NCI-H460 (cell line): ENCODE data around the gene PATL2. TPM values are rescaled to one million over a fixed set of nuclear protein-coding genes. Genes with fewer than 3 reads are reported as not detected.
"Not testable (repeated sequence)": the region's sequence is repeated elsewhere in the genome, so short reads cannot be mapped to it uniquely, and the experiment has no call there.

Experiments used
- DNase-seq: peaks from one replicate; pipeline ENCODE4 v3.0.0-alpha.2; 2016; ENCODE audit warnings: low read depth; ENCODE audit errors: extremely low read depth
- polyA plus RNA-seq: library from polyadenylated mRNA; depleted of rRNA; stranded (reverse); fragments of >200 nt; gene quantifications from 2 replicates; pipeline ENCODE4 v1.2.3, GENCODE V29; 2014; cell fraction: nucleus; rRNA removed
- total RNA-seq: library from RNA; depleted of rRNA; stranded (reverse); fragments of >200 nt; shearing (Covaris generic); gene quantifications from 2 replicates; pipeline ENCODE4 v1.2.3, GENCODE V29; 2014; rRNA removed

The PATL2 gene
- total RNA-seq = 0.15 TPM in 1 of 2 replicates, not detected in the other
- 1.6 TPM in 1 of 2 replicates, not detected in the other for polyA plus RNA-seq

DNA sequence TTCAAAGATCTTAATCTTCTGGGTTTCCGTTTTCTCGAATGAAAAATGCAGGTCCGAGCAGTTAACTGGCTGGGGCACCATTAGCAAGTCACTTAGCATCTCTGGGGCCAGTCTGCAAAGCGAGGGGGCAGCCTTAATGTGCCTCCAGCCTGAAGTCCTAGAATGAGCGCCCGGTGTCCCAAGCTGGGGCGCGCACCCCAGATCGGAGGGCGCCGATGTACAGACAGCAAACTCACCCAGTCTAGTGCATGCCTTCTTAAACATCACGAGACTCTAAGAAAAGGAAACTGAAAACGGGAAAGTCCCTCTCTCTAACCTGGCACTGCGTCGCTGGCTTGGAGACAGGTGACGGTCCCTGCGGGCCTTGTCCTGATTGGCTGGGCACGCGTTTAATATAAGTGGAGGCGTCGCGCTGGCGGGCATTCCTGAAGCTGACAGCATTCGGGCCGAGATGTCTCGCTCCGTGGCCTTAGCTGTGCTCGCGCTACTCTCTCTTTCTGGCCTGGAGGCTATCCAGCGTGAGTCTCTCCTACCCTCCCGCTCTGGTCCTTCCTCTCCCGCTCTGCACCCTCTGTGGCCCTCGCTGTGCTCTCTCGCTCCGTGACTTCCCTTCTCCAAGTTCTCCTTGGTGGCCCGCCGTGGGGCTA is at the start of gene PATL2, which contains the start of gene B2M:
Gene PATL2 (minus strand): TSS at position 228 of the 647 bp plus-strand sequence. CDS start 34,833 bp downstream, outside the sequence.
Gene B2M (plus strand): TSS at position 422 of the 647 bp plus-strand sequence. CDS start 30 bp downstream, at position 452.
- DNase-seq = peak; percentile 94

DNA sequence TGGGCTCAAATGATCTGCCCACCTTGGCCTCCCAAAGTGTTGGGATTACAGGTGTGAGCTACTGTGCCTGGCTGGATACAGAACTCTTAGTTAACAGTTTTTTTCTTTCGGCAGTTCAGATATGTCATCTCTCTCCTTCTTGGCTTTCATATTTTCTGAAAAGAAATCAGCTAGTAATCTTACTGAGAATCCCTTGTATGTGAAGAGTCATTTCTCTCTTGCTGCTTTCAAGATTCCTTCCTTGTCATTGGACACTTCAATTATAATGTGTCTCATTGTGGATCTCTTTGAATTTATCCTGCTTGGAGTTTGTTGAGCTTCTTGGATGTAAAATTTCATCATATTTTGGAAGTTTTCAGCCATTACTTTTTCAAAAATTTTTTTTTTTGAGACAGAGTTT is 42.2 kb upstream of the PATL2 start:
- DNase-seq = no peak

DNA sequence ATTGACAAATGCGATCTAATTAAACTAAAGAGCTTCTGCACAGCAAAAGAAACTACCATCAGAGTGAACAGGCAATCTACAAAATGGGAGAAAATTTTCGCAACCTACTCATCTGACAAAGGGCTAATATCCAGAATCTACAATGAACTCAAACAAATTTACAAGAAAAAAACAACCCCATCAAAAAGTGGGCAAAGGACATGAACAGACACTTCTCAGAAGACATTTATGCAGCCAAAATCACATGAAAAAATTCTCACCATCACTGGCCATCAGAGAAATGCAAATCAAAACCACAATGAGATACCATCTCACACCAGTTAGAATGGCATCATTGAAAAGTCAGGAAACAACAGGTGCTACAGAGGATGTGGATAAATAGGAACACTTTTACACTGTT is 32.3 kb upstream of the PATL2 start:
- not testable (repeated sequence) for DNase-seq

- not testable (repeated sequence) for DNase-seq
Observed at GRCh38 chr15:44739222-44739847, 28.2 kb upstream of the PATL2 start.

- peak; percentile 61 for DNase-seq
Observed at GRCh38 chr15:44738340-44738984, 27.3 kb upstream of the PATL2 start.

- DNase-seq = no peak
Observed at GRCh38 chr15:44736181-44736765, 25.1 kb upstream of the PATL2 start, which contains the start of gene TRIM69. TRIM69 (plus strand) TSS chr15:44736528; CDS start chr15:44736705, 177 bp downstream.

GRCh38 chr15:44735482-44736180 is 24.5 kb upstream of the PATL2 start:
- no peak for DNase-seq

DNA sequence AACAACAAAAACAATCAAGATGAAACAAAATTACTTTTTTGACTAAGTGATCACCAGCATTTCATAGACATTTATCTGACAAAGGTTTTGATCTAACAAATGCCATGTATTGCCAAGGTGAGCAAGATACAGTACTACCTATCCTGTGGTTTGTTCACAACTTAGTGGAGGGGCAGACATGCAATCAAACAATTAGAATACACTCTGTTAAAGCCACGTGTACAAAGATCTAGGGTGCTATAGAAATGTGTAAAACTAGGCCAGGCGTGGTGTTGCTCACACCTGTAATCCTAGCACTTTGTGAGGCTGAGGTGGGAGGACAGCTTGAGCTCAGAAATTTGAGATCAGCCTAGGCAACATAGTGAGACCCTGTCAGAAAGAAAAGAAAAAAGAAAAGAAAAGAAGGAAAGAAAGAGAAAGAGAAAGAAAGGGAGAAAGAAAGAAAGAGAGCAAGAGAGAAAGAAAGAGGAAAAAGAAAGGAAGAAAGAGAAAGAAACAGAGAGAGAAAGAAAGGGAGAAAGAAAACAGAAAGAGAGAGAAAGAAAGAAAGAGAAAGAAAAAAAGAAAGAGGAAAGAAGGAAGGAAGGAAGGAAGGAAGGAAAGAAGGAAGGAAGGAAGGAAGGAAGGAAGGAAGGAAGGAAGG is 23.8 kb upstream of the PATL2 start:
- no peak for DNase-seq

GRCh38 chr15:44729408-44730127 is 18.4 kb upstream of the PATL2 start:
- no peak for DNase-seq

GRCh38 chr15:44728576-44729407 is 17.7 kb upstream of the PATL2 start:
- DNase-seq = peak; percentile 98

- not testable (repeated sequence) for DNase-seq
Observed at GRCh38 chr15:44728232-44728575, 17.1 kb upstream of the PATL2 start.

GRCh38 chr15:44727485-44728231 is 16.5 kb upstream of the PATL2 start:
- no peak for DNase-seq

- DNase-seq = peak; percentile 89
Observed at GRCh38 chr15:44726568-44727484, 15.7 kb upstream of the PATL2 start.

- no peak for DNase-seq
Observed at GRCh38 chr15:44726136-44726535, 15.0 kb upstream of the PATL2 start.

DNA sequence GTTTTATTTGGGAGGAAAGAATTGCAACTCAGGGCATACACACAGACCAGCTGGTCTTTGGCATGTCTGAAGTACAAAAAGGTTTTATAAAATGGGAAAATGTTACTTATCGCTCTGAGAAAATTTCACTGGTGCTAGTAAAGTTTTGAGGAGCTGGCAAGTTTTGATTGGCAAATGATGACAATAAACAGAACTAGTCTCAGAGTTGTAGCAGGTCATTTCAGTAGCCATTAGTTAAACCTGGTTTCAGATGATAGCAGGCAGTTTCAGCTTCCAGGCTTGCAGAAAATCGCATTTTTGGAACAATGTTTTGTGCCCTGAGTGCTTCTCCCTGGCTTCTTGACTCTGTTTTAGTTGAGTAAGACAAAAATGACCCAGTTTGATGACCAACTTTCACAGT is 10.9 kb upstream of the PATL2 start:
- no peak for DNase-seq

DNA sequence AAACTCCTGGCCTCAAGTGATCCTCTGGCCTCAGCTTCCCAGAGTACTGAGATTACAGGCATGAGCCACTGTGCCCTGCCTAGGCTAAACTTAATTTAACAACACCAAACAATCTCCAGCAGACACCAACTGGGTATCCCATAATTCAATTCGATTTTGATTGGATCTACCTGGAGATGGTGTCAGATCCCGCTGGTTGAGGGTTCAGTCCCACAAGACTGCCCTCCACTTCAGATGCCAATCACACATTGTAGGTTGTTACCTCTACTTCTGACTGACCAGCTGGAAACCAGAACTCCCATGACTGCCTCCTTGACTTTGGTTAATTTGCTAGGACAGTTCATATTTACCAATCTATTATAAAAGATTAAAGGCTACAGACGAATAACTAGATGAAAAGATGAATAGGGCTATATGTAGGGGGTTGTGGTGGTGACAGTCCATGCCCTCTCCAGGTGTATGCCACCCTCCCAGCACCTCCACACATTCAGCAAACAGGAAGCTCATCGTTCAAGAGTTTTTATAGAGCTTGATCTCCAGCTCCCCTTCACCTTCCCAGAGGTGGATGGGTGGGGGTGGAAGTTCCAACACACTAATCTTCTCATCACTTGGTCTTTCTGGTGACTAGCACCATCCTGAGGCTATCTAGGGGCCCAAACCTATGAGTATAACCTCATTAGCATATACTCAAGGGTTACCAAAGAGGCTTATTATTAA is 9.5 kb upstream of the PATL2 start:
- no peak for DNase-seq
